ENCODE measurements around the gene TYW1B.
"Not testable (repeated sequence)": the region's sequence is repeated elsewhere in the genome, so short reads cannot be mapped to it uniquely, and the experiment has no call there.

GRCh38 chr7:72795401-72795800, 32.6 kb downstream of the TYW1B start:
- TF ChIP-seq, protein P1, sequence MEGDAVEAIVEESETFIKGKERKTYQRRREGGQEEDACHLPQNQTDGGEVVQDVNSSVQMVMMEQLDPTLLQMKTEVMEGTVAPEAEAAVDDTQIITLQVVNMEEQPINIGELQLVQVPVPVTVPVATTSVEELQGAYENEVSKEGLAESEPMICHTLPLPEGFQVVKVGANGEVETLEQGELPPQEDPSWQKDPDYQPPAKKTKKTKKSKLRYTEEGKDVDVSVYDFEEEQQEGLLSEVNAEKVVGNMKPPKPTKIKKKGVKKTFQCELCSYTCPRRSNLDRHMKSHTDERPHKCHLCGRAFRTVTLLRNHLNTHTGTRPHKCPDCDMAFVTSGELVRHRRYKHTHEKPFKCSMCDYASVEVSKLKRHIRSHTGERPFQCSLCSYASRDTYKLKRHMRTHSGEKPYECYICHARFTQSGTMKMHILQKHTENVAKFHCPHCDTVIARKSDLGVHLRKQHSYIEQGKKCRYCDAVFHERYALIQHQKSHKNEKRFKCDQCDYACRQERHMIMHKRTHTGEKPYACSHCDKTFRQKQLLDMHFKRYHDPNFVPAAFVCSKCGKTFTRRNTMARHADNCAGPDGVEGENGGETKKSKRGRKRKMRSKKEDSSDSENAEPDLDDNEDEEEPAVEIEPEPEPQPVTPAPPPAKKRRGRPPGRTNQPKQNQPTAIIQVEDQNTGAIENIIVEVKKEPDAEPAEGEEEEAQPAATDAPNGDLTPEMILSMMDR (conservative IDR thresholded peaks at IDR 0.05 in 1 of 2, IDR thresholded peaks at IDR 0.05 in 1 of 2; ENCODE audit: low read depth in 1 of 2, low read length in 2 of 2): not testable (repeated sequence)
- TF ChIP-seq EZH2 (IDR thresholded peaks at IDR 0.05; ENCODE audit: low read length, missing control alignments): not testable (repeated sequence)

All from fibroblast of lung (primary cell).